HG03469 (cell line): ENCODE measurements around the gene ZBTB7B.

Experiments used
- ATAC-seq: cut with Tn5 transposase; IDR thresholded peaks from one replicate; pipeline ENCODE4 v1.9.1; 2021; ENCODE audit warnings: mild to moderate bottlenecking, moderate library complexity, moderate number of reproducible peaks; ENCODE audit not compliant: unreplicated experiment

ZBTB7B gene

GRCh38 chr1:155014709-155015508 is 12.3 kb downstream of the ZBTB7B start:
- ATAC-seq, result no peak

DNA sequence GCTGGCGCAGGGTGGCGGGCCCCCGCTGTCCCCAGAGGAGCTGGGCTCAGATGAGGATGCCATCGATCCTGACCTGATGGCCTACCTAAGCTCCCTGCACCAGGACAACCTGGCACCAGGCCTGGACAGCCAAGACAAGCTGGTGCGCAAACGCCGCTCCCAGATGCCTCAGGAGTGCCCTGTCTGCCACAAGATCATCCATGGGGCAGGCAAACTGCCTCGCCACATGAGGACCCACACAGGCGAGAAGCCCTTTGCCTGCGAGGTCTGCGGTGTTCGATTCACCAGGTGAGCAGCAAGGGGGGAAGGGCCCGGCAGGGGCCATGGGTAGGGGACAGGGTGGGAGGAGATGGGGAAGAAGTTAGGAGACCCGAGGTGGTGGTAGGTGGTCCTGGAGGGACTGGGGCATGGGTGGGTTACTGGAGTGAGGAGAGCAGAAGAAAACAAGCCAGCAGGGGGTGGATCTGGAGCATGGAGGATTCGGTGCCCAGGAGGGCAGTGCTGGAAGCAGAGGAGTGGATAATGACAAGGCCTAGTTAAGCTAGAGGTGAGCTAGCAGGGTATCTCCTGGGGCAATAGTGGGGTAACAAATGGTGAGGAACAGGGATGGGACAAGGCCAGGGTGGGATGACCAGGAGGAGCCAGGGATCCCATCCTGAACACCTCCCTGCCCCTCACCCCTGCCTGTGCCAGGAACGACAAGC is 13.1 kb downstream of the ZBTB7B start:
- no peak for ATAC-seq

DNA sequence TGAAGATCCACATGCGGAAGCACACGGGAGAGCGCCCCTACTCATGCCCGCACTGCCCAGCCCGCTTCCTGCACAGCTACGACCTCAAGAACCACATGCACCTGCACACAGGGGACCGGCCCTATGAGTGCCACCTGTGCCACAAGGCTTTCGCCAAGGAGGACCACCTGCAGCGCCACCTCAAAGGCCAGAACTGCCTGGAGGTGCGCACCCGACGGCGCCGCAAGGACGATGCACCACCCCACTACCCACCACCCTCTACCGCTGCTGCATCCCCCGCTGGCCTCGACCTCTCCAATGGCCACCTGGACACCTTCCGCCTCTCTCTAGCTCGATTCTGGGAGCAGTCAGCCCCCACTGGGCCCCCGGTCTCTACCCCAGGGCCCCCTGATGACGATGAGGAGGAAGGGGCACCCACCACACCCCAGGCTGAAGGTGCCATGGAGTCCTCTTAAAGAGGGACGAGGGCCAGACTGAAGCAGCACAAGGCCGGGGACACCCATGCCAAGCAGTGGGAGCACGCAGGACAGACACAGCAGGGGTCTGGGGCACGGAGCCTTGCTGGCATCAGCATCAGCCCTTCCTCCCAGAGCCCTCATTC is 13.7 kb downstream of the ZBTB7B start:
- no peak for ATAC-seq

DNA sequence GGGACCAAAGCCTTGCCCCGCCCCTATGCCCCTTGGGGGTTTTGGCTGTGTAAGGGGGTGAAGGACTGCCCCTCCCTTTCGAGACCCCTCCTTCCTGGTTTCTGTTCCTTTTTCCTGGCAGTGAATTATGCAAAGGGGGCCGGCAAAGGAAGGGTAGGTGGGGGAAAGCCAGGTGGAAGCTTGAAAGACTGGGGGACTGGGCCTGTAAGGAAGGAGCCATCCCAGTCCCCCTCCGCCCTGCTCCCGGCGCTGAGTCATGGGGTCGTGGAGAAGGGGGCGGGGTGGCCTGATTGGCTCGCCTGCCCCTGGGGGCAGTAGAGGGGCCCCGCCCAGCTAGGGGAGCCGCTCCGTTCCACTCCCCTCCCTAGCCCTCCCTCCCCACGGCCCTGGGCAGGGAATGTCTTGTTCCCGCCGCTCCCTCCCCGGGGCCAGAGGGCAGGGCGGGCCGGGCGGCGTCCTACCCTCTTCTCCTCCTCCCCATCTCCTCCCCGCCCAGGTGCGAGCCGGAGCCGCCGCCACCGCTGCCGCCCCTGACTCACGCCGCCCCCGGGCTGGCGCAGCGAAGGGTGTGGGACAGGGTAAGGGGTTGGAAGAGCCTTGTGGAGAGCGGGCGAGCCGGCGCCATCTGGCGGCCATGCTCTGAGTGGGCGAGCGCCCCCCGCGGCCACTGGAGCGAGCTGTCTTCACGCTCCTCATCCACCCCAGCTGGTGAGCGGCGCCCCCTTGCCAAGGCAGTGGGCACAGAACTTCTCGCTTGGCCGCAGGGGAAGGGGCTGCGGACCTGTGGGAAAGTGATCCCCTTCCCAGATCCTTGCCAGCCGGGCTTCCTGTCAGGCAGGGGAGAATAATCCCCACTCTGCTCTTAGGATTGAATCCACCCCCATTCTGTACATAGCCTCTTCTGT is 14.7 kb downstream of the ZBTB7B start:
- ATAC-seq, result peak; percentile 41

GRCh38 chr1:155017946-155018316 is 15.3 kb downstream of the ZBTB7B start:
- ATAC-seq, result no peak

- no peak for ATAC-seq
Measured at GRCh38 chr1:155018617-155019348, 16.2 kb downstream of the ZBTB7B start.

- no peak for ATAC-seq
Measured at GRCh38 chr1:155019377-155020245, 17.0 kb downstream of the ZBTB7B start.

DNA sequence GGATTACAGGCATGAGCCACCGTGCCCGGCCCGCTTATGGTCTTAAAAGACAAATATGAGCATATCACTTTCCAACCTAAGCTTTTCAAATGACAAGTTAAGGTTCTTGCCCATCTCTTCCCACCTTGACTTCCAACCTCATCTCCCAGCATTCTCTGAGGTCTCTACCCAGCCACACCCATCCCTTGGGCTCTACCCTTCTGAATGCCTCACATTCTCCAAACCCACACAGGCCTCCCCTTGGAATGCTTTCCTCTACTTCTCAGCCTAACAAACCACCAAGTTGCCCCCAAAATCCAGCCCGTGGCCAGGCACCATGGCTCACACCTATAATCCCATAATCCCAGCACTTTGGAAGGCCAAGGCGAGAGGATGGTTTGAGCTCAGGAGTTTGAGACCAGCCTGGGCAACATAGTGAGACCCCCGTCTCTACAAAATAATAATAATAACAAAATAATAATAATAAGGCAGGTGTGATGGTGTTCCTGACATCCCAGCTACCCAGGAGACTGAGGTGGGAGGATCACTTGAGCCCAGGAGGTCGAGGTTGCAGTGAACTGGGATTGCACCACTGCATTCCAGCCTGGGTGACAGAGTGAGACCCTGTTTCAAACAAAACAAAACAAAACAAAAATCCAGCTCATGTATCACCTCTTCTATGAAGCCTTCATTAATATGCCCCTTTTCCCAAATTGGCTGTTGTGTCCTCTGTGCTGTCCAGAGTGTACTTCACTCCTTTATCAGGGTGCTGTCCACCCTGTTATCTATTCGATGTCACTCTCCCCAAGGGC is 19.7 kb downstream of the ZBTB7B start:
- no peak for ATAC-seq

GRCh38 chr1:155022927-155023236 is 20.3 kb downstream of the ZBTB7B start:
- ATAC-seq, result no peak

DNA sequence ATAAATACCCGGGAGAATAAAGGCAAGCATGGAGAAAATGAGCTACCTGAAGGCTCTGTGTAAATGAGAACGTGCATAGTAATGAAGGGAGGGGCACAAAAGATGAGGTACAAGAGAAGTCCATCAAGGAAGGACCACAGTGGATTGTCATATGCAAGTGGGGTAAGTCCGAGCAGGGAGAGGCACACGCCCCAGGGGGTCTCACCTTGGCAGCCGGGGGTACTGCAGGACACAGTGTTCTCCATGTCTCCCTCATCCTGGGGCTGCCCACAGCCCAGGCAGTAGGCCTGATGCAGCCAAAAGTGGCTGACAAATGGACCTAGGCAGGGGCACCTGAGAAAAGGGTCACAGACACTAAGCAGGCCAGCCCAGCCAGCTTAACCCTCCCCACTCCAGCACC is 21.0 kb downstream of the ZBTB7B start:
- ATAC-seq, result no peak

- no peak for ATAC-seq
Measured at GRCh38 chr1:155024315-155024714, 21.7 kb downstream of the ZBTB7B start.

GRCh38 chr1:155026154-155026553 is 23.6 kb downstream of the ZBTB7B start:
- ATAC-seq, result no peak

DNA sequence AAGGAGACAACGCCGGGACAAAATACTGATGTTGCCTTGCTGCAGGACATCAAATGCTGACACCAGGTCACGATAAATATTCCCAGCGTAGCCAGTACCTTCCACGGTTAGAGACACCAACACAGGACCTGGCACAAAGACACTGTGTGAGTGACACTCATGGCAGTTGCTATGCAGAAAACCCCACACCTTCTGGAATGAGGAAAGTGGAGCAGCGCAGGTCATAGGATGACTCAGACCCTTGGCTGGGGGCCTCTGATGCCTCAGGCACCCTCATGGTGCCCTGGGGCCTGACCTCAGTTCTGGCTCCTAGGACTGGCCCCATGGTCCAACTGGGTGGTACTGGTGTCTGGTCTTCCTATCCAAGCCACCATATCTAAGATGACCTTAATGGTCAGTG is 24.0 kb downstream of the ZBTB7B start:
- ATAC-seq, result no peak

- no peak for ATAC-seq
Measured at GRCh38 chr1:155029513-155030242, 27.1 kb downstream of the ZBTB7B start.

GRCh38 chr1:155030243-155030795 is 27.7 kb downstream of the ZBTB7B start:
- no peak for ATAC-seq

GRCh38 chr1:155030899-155031298 is 28.3 kb downstream of the ZBTB7B start:
- no peak for ATAC-seq

DNA sequence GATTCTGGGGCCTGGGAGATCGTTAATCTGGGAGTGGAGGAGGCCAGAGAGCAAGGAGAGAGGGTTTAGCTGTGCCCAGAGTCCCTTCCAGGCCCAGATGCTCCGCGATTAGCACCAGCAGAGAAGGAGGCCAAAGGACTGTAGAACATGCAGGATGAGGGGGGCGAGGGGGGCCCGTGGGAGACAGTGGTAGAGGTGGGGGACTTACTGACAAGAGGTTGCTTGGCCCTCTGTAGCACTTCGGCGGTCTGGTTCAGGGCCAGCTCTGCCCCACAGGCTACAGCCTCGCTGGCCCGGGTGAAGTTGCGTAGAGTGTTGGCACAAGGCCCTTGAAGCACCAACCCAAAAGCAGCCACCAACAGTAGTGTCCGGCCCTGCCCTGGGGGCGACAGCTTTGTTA is 30.3 kb downstream of the ZBTB7B start:
- no peak for ATAC-seq

DNA sequence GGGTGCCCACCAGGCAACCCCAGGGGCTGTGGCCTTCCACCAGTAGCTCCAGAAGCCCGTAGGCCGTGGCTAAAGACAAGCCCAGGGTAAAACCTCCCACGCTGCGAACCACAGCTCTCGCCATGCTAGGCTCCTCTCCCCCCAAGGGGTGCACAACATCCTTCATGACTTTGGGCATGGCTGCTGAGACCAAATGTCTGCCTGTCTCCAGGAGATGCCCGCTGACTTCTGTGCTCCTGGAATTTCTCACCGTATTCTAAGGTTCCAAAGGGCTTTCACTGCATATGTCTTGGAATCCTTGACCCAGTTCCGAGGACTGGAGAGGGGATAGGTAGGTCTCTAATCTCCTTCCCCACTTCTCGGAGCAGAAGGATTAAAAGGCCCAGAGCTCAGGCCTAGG is 30.9 kb downstream of the ZBTB7B start, which contains the start of the genes DCST1 and DCST2:
Gene DCST1, plus strand, starts transcription at position 301 of the 400 bp plus-strand sequence. CDS start 213 bp downstream, outside the sequence.
Gene DCST2, minus strand, starts transcription at position 258 of the 400 bp plus-strand sequence. Its CDS starts 80 bp downstream, at position 178.
- ATAC-seq, result no peak
